Smooth muscle cell (in vitro differentiated cells): Measurements from ENCODE around the gene KCTD19. TPM values are rescaled to one million over a fixed set of nuclear protein-coding genes. Genes with fewer than 3 reads are reported as not detected.
"Not testable (repeated sequence)": the region's sequence is repeated elsewhere in the genome, so short reads cannot be mapped to it uniquely, and the experiment has no call there.

Experiments
- DNase-seq: peaks from one replicate; lab custom pipeline; 2025; ENCODE audit not compliant: unreplicated experiment; lab: John Stamatoyannopoulos, UW
- H2AFZ ChIP-seq: fragments of 200-600 bp; sonication (generic); 2 replicates; pipeline ENCODE4 v1.6.0; 2016; ENCODE audit warnings: antibody characterized with exemption, low read depth, mild to moderate bottlenecking
- H3F3A ChIP-seq: fragments of 200-600 bp; sonication (generic); 2 replicates; pipeline ENCODE4 v1.6.0; 2017; ENCODE audit warnings: antibody characterized with exemption, low read depth
- H3K27ac ChIP-seq: fragments of 200-600 bp; sonication (generic); 2 replicates; pipeline ENCODE4 v1.5.1; 2016; ENCODE audit warnings: low read depth, mild to moderate bottlenecking
- H3K27me3 ChIP-seq: fragments of 200-600 bp; sonication (generic); 2 replicates; pipeline ENCODE4 v1.6.1; 2016; ENCODE audit warnings: low read depth, mild to moderate bottlenecking
- H3K36me3 ChIP-seq: fragments of 200-600 bp; sonication (generic); 2 replicates; pipeline ENCODE4 v1.5.1; 2016; ENCODE audit warnings: low read depth
- H3K4me1 ChIP-seq: fragments of 200-600 bp; sonication (generic); 2 replicates; pipeline ENCODE4 v1.5.1; 2016; ENCODE audit warnings: low read depth
- H3K4me2 ChIP-seq: fragments of 200-600 bp; sonication (generic); 2 replicates; pipeline ENCODE4 v1.6.0; 2016; ENCODE audit warnings: mild to moderate bottlenecking
- H3K4me3 ChIP-seq: fragments of 200-600 bp; sonication (generic); 2 replicates; pipeline ENCODE4 v1.5.1; 2016; ENCODE audit warnings: mild to moderate bottlenecking
- H3K79me2 ChIP-seq: fragments of 200-600 bp; sonication (generic); 2 replicates; pipeline ENCODE4 v1.6.0; 2016; ENCODE audit warnings: low read depth, mild to moderate bottlenecking
- H3K9ac ChIP-seq: fragments of 200-600 bp; sonication (generic); 2 replicates; pipeline ENCODE4 v1.6.0; 2016; ENCODE audit warnings: low read depth
- H3K9me3 ChIP-seq: fragments of 200-600 bp; sonication (generic); replicated peaks from 2 replicates; pipeline ENCODE4 v1.5.1; 2016; ENCODE audit warnings: low read depth
- H4K20me1 ChIP-seq: fragments of 200-600 bp; sonication (generic); 2 replicates; pipeline ENCODE4 v1.6.0; 2016; ENCODE audit warnings: low read depth
- CTCF ChIP-seq: fragments of 200-600 bp; sonication (generic); IDR thresholded peaks from 2 replicates; pipeline ENCODE4 v1.5.1; 2017; ENCODE audit warnings: borderline replicate concordance, mild to moderate bottlenecking, antibody characterized with exemption; ENCODE audit not compliant: insufficient read depth, poor library complexity, severe bottlenecking
- WGBS: methylation state at CpG from one replicate; pipeline ENCODE4 v1.1.7; 2016; ENCODE audit warnings: low lambda C conversion rate; 5-methylcytosine and 5-hydroxymethylcytosine counted together
- polyA plus RNA-seq: library from polyadenylated mRNA; unstranded; fragments of >200 nt; fragmentation: Nextera tagmentation; extraction: Ambion mirVana; gene quantifications from 2 replicates; pipeline ENCODE4 v1.2.1, GENCODE V29; 2016
- total RNA-seq: library from RNA; depleted of rRNA; stranded (reverse); fragments of >200 nt; gene quantifications from 2 replicates; pipeline ENCODE4 v1.2.3, GENCODE V29; 2014

The KCTD19 gene
- total RNA-seq, result 0.04 TPM in 1 of 2 replicates, not detected in the other
- polyA plus RNA-seq, result 0.49 and 0.59 TPM in 2 replicates

GRCh38 chr16:67326472-67327309 is at the start of gene KCTD19, which contains the start of gene LRRC36:
KCTD19 (minus strand) TSS chr16:67326741; CDS start chr16:67326707, 34 bp downstream.
LRRC36 (plus strand) TSS chr16:67326815; CDS start chr16:67326863, 48 bp downstream.
- H2AFZ ChIP-seq, result peak within 1 kb of the TSS; percentile 96
- H3K9me3 ChIP-seq, result no peaks in the 10 kb centered on the region
- H3K4me3 ChIP-seq, result peak within 1 kb of the TSS; percentile 54
- TF ChIP-seq CTCF, result peak; percentile 33
- H3F3A ChIP-seq, result peaks cover 5% of the 10 kb centered on the region
- no peaks in the 10 kb centered on the region for H3K36me3 ChIP-seq
- DNase-seq, result peak; percentile 17
- no peaks in the 10 kb centered on the region for H3K79me2 ChIP-seq
- no peaks in the 10 kb centered on the region for H3K4me1 ChIP-seq
- peaks cover 36% of the 10 kb centered on the region for H3K27me3 ChIP-seq
- no peak within 1 kb of the TSS for H3K9ac ChIP-seq
- no peaks in the 10 kb centered on the region for H4K20me1 ChIP-seq
- no peak within 1 kb of the TSS for H3K27ac ChIP-seq
- WGBS, result 6% methylated on average over 46 of the region's 61 CpGs
- H3K4me2 ChIP-seq, result peak within 1 kb of the TSS; percentile 90

GRCh38 chr16:67376012-67376411 is 49.5 kb upstream of the KCTD19 start:
- not testable (repeated sequence) for H3K9me3 ChIP-seq
- WGBS, result 87% methylated on average over 11 of the region's 11 CpGs

GRCh38 chr16:67372664-67373063 is 46.1 kb upstream of the KCTD19 start:
- no peak overlapping the region for H3K4me2 ChIP-seq
- no peak overlapping the region for H3K27ac ChIP-seq
- H3K27me3 ChIP-seq, result peaks cover 39% of the 10 kb centered on the region
- no peaks in the 10 kb centered on the region for H3F3A ChIP-seq
- peak; percentile 27 for TF ChIP-seq CTCF
- H4K20me1 ChIP-seq, result no peaks in the 10 kb centered on the region
- no peak overlapping the region for H3K9ac ChIP-seq
- H3K36me3 ChIP-seq, result no peaks in the 10 kb centered on the region
- H2AFZ ChIP-seq, result no peak overlapping the region
- H3K79me2 ChIP-seq, result no peaks in the 10 kb centered on the region
- H3K4me1 ChIP-seq, result no peaks in the 10 kb centered on the region
- no peak for DNase-seq
- no peaks in the 10 kb centered on the region for H3K9me3 ChIP-seq
- no peak overlapping the region for H3K4me3 ChIP-seq

More at GRCh38 chr16:67376012-67376411, 49.5 kb upstream of the KCTD19 start:
- H4K20me1 ChIP-seq, H3K9ac ChIP-seq, H2AFZ ChIP-seq, H3K4me3 ChIP-seq, H3K4me1 ChIP-seq, H3K4me2 ChIP-seq, H3K79me2 ChIP-seq, DNase-seq, H3F3A ChIP-seq, H3K27ac ChIP-seq, H3K36me3 ChIP-seq, H3K27me3 ChIP-seq: not testable (repeated sequence)

- Histone ChIP-seq H3F3A (no peaks in the 10 kb centered on the region), H2AFZ (no peak overlapping the region), H3K36me3 (no peaks in the 10 kb centered on the region), H3K79me2 (no peaks in the 10 kb centered on the region), H3K9me3 (no peaks in the 10 kb centered on the region), H3K4me2 (no peak overlapping the region), H3K27ac (no peak overlapping the region), H3K4me1 (no peaks in the 10 kb centered on the region), H4K20me1 (no peaks in the 10 kb centered on the region), H3K4me3 (no peak overlapping the region), H3K27me3 (peaks cover 58% of the 10 kb centered on the region), H3K9ac (no peak overlapping the region)
- DNase-seq, result no peak
- no peak for TF ChIP-seq CTCF
- 85% methylated on average over 4 of the region's 4 CpGs for WGBS
These were observed 44.1 kb upstream of the KCTD19 start for GRCh38 chr16:67370661-67371060.
